Keratinocyte (primary cell): ENCODE results near the gene TMEM238L. TPM values are rescaled to one million over a fixed set of nuclear protein-coding genes. Genes with fewer than 3 reads are reported as not detected.

Experiments
- DNase-seq: peaks from one replicate; pipeline ENCODE4 v3.0.0-alpha.2; 2011; ENCODE audit warnings: low read depth, missing footprints, low spot score
- FAIRE-seq: peaks from 2 replicates; lab custom pipeline; 2011; peaks lifted over from hg19 to GRCh38; lab: Jason Lieb, UNC
- H2AFZ ChIP-seq: 2 replicates; pipeline ENCODE4 v1.6.0; 2012; ENCODE audit warnings: low read length, control low read depth, inconsistent platforms; ENCODE audit not compliant: control insufficient read depth
- H3K27ac ChIP-seq: 2 replicates; pipeline ENCODE4 v1.5.1; 2011; ENCODE audit warnings: low read length; ENCODE audit not compliant: control insufficient read depth, insufficient read depth
- H3K27me3 ChIP-seq: 3 replicates; pipeline ENCODE4 v1.6.0; 2011; ENCODE audit warnings: low read length; ENCODE audit not compliant: control insufficient read depth, insufficient read depth; ENCODE audit errors: extremely low read depth
- H3K36me3 ChIP-seq, 2 experiments: 2 replicates in 1 of 2; 3 replicates in 1 of 2; pipeline ENCODE4 v1.5.1; 2011; ENCODE audit warnings: low read length in 2 of 2, mild to moderate bottlenecking in 1 of 2; ENCODE audit not compliant: control insufficient read depth in 2 of 2, insufficient read depth in 2 of 2; ENCODE audit errors: extremely low read depth in 1 of 2
- H3K4me1 ChIP-seq: 3 replicates; pipeline ENCODE4 v1.5.1; 2011; ENCODE audit warnings: low read length; ENCODE audit not compliant: control insufficient read depth, insufficient read depth; ENCODE audit errors: extremely low read depth
- H3K4me2 ChIP-seq: 3 replicates; pipeline ENCODE4 v1.6.0; 2011; ENCODE audit warnings: low read depth, low read length; ENCODE audit not compliant: control insufficient read depth, insufficient read depth; ENCODE audit errors: extremely low read depth
- H3K4me3 ChIP-seq, 3 experiments: fragments of 200-600 bp in 1 of 3; sonication (generic) in 1 of 3; 2 replicates in 2 of 3; 3 replicates in 1 of 3; pipeline ENCODE4 v1.5.1; 2011 to 2016; ENCODE audit warnings: low read length in 3 of 3, mild to moderate bottlenecking in 3 of 3, control low read depth in 2 of 3, inconsistent platforms in 1 of 3, low read depth in 1 of 3, mixed read lengths in 1 of 3, mixed run types in 1 of 3, moderate library complexity in 1 of 3; ENCODE audit not compliant: control insufficient read depth in 2 of 3, insufficient read depth in 2 of 3; ENCODE audit errors: extremely low read depth in 1 of 3
- H3K79me2 ChIP-seq: 2 replicates; pipeline ENCODE4 v1.6.0; 2012; ENCODE audit warnings: low read length; ENCODE audit not compliant: control insufficient read depth, insufficient read depth
- H3K9ac ChIP-seq: 3 replicates; pipeline ENCODE4 v1.6.0; 2011; ENCODE audit warnings: low read length; ENCODE audit not compliant: control insufficient read depth, insufficient read depth; ENCODE audit errors: extremely low read depth
- H3K9me1 ChIP-seq: 3 replicates; pipeline ENCODE4 v1.6.0; 2011; ENCODE audit warnings: low read length; ENCODE audit not compliant: control insufficient read depth, insufficient read depth; ENCODE audit errors: extremely low read depth
- H3K9me3 ChIP-seq: 2 replicates; pipeline ENCODE4 v1.5.1; 2012; ENCODE audit warnings: low read depth, low read length; ENCODE audit not compliant: control insufficient read depth
- H4K20me1 ChIP-seq: 3 replicates; pipeline ENCODE4 v1.6.0; 2011; ENCODE audit warnings: low read length; ENCODE audit not compliant: control insufficient read depth, insufficient read depth; ENCODE audit errors: extremely low read depth
- EZH2 ChIP-seq: IDR thresholded peaks from one replicate; pipeline ENCODE4 v1.6.1; 2012; ENCODE audit warnings: inconsistent platforms, mild to moderate bottlenecking, low read length, moderate library complexity
- dilution Hi-C: fragments of 300-500 bp; cut with MboI; formaldehyde crosslinking; loops from one replicate; pipeline ENCODE4 v1.7.0; 2020; ENCODE audit warnings: low sequenced_read_pairs; ENCODE audit not compliant: extremely low pct_ligation_motif_present
- polyA plus RNA-seq, 5 experiments: library from polyadenylated mRNA; depleted of rRNA in 3 of 5; stranded (reverse) in 3 of 5; stranded (forward) in 1 of 5; unstranded in 1 of 5; fragments of >200 nt; gene quantifications; 1 replicate in 1 of 5; 2 replicates in 3 of 5; 3 replicates in 1 of 5; pipeline versions ENCODE4 v1.2.1 to v1.2.3, GENCODE V29; 2011 to 2012; ENCODE audit warnings: missing spikeins in 2 of 5, low read depth in 1 of 5, low replicate concordance in 1 of 5
- TF ChIP-seq, protein P1 (sequence below), 3 experiments: IDR thresholded peaks in 1 of 3; conservative IDR thresholded peaks in 1 of 3; optimal IDR thresholded peaks in 1 of 3; 2 replicates in 2 of 3; 3 replicates in 1 of 3; pipeline versions ENCODE3 to v1.5.1; 2011; ENCODE audit warnings: low read length in 3 of 3, mild to moderate bottlenecking in 3 of 3, moderate library complexity in 2 of 3, control low read depth in 1 of 3, inconsistent platforms in 1 of 3; ENCODE audit not compliant: insufficient read depth in 2 of 3; ENCODE audit errors: extremely low read depth in 1 of 3

Gene TMEM238L
- polyA plus RNA-seq, 1 donor (not counting 4 experiments of a cell fraction or from before 2014, with no cell fraction given), result not detected

DNA sequence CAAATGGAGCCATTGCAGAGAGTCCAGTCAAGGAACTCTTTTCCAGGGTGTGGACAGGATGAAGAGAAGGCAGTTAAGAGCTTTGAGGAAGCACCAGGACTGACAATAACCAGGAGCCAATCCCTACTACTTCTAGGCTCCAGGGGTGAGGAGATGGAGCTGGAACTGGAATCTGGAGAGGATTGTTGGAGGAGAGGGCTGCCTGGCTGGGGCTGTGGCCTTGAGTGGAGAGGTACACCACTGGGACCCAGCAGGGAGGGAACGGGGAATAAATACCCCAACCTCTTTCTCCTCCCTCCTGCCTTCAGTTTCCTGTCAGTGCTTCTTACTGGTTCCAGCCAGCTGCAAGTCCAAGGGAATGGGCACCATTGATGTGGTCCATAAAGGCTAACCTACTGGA, 41.9 kb downstream of the TMEM238L start:
- DNase-seq (no peak), FAIRE-seq (no peak)
- Histone ChIP-seq H3K27ac (no peak overlapping the region), H3K9me3 (no peaks in the 10 kb centered on the region), H3K36me3 (no peaks in the 10 kb centered on the region), H3K4me2 (no peak overlapping the region), H3K79me2 (no peaks in the 10 kb centered on the region), H2AFZ (no peak overlapping the region), H3K4me3 (no peak overlapping the region), H3K27me3 (no peaks in the 10 kb centered on the region), H3K9ac (no peak overlapping the region), H4K20me1 (no peaks in the 10 kb centered on the region), H3K4me1 (no peaks in the 10 kb centered on the region), H3K9me1 (no peaks in the 10 kb centered on the region)
- TF ChIP-seq EZH2, result no peak
- TF ChIP-seq, protein P1, sequence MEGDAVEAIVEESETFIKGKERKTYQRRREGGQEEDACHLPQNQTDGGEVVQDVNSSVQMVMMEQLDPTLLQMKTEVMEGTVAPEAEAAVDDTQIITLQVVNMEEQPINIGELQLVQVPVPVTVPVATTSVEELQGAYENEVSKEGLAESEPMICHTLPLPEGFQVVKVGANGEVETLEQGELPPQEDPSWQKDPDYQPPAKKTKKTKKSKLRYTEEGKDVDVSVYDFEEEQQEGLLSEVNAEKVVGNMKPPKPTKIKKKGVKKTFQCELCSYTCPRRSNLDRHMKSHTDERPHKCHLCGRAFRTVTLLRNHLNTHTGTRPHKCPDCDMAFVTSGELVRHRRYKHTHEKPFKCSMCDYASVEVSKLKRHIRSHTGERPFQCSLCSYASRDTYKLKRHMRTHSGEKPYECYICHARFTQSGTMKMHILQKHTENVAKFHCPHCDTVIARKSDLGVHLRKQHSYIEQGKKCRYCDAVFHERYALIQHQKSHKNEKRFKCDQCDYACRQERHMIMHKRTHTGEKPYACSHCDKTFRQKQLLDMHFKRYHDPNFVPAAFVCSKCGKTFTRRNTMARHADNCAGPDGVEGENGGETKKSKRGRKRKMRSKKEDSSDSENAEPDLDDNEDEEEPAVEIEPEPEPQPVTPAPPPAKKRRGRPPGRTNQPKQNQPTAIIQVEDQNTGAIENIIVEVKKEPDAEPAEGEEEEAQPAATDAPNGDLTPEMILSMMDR (optimal IDR thresholded peaks at IDR 0.05 in 1 of 3, IDR thresholded peaks at IDR 0.05 in 1 of 3, conservative IDR thresholded peaks at IDR 0.05 in 1 of 3; ENCODE audit: extremely low read depth in 1 of 3, insufficient read depth in 2 of 3, low read length in 3 of 3), result no peak
- dilution Hi-C loops, result no loop called here

DNA sequence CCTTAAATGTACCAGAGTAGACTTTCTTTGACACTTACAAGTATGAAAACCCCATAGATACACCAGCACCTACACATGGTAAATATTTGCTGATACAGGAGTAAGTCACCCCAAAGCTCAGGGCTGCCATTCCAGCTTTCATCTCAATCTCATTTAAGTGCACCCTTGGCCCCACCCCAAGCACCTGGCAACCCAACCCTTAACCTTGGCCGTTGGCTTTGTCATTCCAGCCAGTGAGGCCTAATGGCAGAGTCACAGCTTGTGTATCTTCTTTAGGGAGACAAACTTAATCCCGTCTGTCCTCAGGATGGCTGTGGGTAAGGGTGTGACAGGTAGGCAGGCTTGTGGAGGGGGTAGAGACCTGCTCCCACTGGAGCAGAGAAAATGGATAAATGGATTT, 42.6 kb downstream of the TMEM238L start:
- H3K9me1 ChIP-seq, result no peaks in the 10 kb centered on the region
- no peak overlapping the region for H3K4me2 ChIP-seq
- TF ChIP-seq, protein P1 (optimal IDR thresholded peaks at IDR 0.05 in 1 of 3, IDR thresholded peaks at IDR 0.05 in 1 of 3, conservative IDR thresholded peaks at IDR 0.05 in 1 of 3; ENCODE audit: extremely low read depth in 1 of 3, insufficient read depth in 2 of 3, low read length in 3 of 3), result no peak
- TF ChIP-seq EZH2, result no peak
- no peaks in the 10 kb centered on the region for H3K36me3 ChIP-seq
- H3K27me3 ChIP-seq, result no peaks in the 10 kb centered on the region
- dilution Hi-C loops, result no loop called here
- no peak overlapping the region for H3K9ac ChIP-seq
- H3K4me3 ChIP-seq, result no peak overlapping the region
- no peaks in the 10 kb centered on the region for H3K9me3 ChIP-seq
- no peaks in the 10 kb centered on the region for H3K79me2 ChIP-seq
- no peak overlapping the region for H2AFZ ChIP-seq
- H3K4me1 ChIP-seq, result no peaks in the 10 kb centered on the region
- H4K20me1 ChIP-seq, result no peaks in the 10 kb centered on the region
- FAIRE-seq (no peak), DNase-seq (no peak)
- no peak overlapping the region for H3K27ac ChIP-seq
